Heart left ventricle (tissue), 16 donors: ENCODE data around the gene CXCR6. TPM values are rescaled to one million over a fixed set of nuclear protein-coding genes. Genes with fewer than 3 reads are reported as not detected.

ENCODE experiments used
- ATAC-seq, 4 donors: fragments of 200-7000 bp; cut with Tn5 transposase; one replicate each; pipeline ENCODE4 v1.9.1; 2020 to 2022; ENCODE audit warnings: moderate library complexity in 4 of 4, mild to moderate bottlenecking in 3 of 4, moderate number of reproducible peaks in 1 of 4
- DNase-seq, 5 donors: peaks; one replicate each; pipeline ENCODE4 v3.0.0-alpha.2; 2020
- H3K27ac ChIP-seq, 12 donors: fragments of 200-600 bp; sonication (generic) in 4 of 12; one replicate each; pipeline versions ENCODE4 v1.5.0 to v1.8.0; 2016 to 2022; ENCODE audit warnings: mild to moderate bottlenecking in 2 of 12
- H3K27me3 ChIP-seq, 9 donors: fragments of 200-600 bp; sonication (generic) in 2 of 9; one replicate each; pipeline versions ENCODE4 v1.5.1 to v1.8.0; 2016 to 2022; ENCODE audit warnings: mild to moderate bottlenecking in 3 of 9
- H3K36me3 ChIP-seq, 9 donors: fragments of 200-600 bp; sonication (generic) in 2 of 9; one replicate each; pipeline versions ENCODE4 v1.5.0 to v1.8.0; 2018 to 2022; ENCODE audit warnings: mild to moderate bottlenecking in 2 of 9
- H3K4me1 ChIP-seq, 12 donors: fragments of 200-600 bp; sonication (generic) in 4 of 12; one replicate each; pipeline versions ENCODE4 v1.5.0 to v1.8.0; 2016 to 2022; ENCODE audit warnings: mild to moderate bottlenecking in 3 of 12
- H3K4me3 ChIP-seq, 12 donors: fragments of 200-600 bp; sonication (generic) in 4 of 12; one replicate each; pipeline versions ENCODE4 v1.5.0 to v1.8.0; 2017 to 2022; ENCODE audit warnings: mild to moderate bottlenecking in 9 of 12, moderate library complexity in 4 of 12
- H3K9me3 ChIP-seq, 12 donors: fragments of 200-600 bp; sonication (generic) in 4 of 12; one replicate each; pipeline versions ENCODE4 v1.5.0 to v1.8.0; 2016 to 2022; ENCODE audit warnings: mild to moderate bottlenecking in 1 of 12
- POLR2A ChIP-seq, 2 donors: fragments of 450-650 bp; IDR thresholded peaks; one replicate each; pipeline ENCODE4 v1.6.1; 2017; ENCODE audit warnings: antibody characterized with exemption in 2 of 2, mild to moderate bottlenecking in 2 of 2, moderate library complexity in 2 of 2
- WGBS, 4 donors: extraction: QIAGEN DNeasy Blood & Tissue Kit in 2 of 4; methylation state at CpG; one replicate each; pipeline versions ENCODE4 v1.1.5 to v1.1.7; 2013 to 2018; 5-methylcytosine and 5-hydroxymethylcytosine counted together
- intact Hi-C, 10 donors: fragments of 100-400 bp; cut with DNase I; formaldehyde crosslinking; loops; one replicate each; pipeline versions ENCODE4 v1.11.1 to v1.14.2; 2022
- polyA plus RNA-seq, 2 donors: library from polyadenylated mRNA; stranded (reverse); fragments of 200-250 nt; gene quantifications; one replicate each; pipeline ENCODE4 v1.2.3, GENCODE V29; 2013
- total RNA-seq, 9 donors: library from RNA; depleted of rRNA in 2 of 9; stranded (reverse); fragments of >200 nt in 2 of 9; fragmentation: NEBNext Ultra II Directional in 3 of 9; extraction: Animal tissue kit (Norgen Biotek cat#: 25700) in 3 of 9; gene quantifications; one replicate each; pipeline versions ENCODE4 v1.1.0 to v1.2.4, GENCODE V29; 2016 to 2023
- TF ChIP-seq, protein P1 (sequence below), 12 donors: fragments of 200-600 bp; sonication (generic) in 4 of 12; IDR thresholded peaks; one replicate each; pipeline versions ENCODE4 v1.5.0 to v1.8.0; 2018 to 2022; ENCODE audit warnings: antibody characterized with exemption in 12 of 12, mild to moderate bottlenecking in 5 of 12
- donor health status: ischemic (EF 13 %, LVEDD 7.1; RV severe dilation, severe dysfunction).
- donor health status: healthy with polysubstance abuse.
- donor health status: DM: no; HTN: yes; CAD: no.
- donor health status: DM: no; HTN: no; CAD: no.
- donor health status: ischemic (EF 25% LVEDD 6.9; RV normal size, moderate dysfunction).
- donor health status: ischemic (EF 25% LVEDD 5.7; RV mildly dilated, moderate dysfunction).
- donor health status: healthy.
- donor health status: DM: yes; HTN: yes; CAD: no.
- donor health status: ischemic (EF 35%, LVEDD 5.7; RV mildly dilated, moderate dysfunction).
- donor health status: nonischemic (EF 11% LVEDD 7.7; RV severe dilation, severe dysfunction).
- donor health status: DM: yes; HTN: yes; CAD: no.
- donor health status: PGD.
- donor health status: ischemic (EF 29% LVEDD 5.4; RV normal size, mild dysfunction).
- donor health status: nonischemic (EF 23%, LVEDD 6.1; RV moderate dilation, normal function).

Gene CXCR6
- total and polyA plus RNA-seq, 11 donors, result 0.19 to 2.1 (median 0.30) TPM; not detected in 3

- ATAC-seq, result no peak
- DNase-seq, result no peak
- Histone ChIP-seq H3K36me3 (peaks cover 0 to 13% (median 10%) of the 10 kb centered on the region in 9 donors), H3K27ac (peak overlapping the region in 11 of 12 donors; percentile 78 to 98 (median 96)), H3K4me1 (peaks cover 16 to 100% (median 92%) of the 10 kb centered on the region in 12 donors), H3K9me3 (no peaks in the 10 kb centered on the region), H3K27me3 (no peaks in the 10 kb centered on the region), H3K4me3 (no peak overlapping the region)
- intact Hi-C loops, result loop anchor here in 1 of 10 donors (5.0 kb wide), 1 partner anchor 88 kb away; no protein-coding TSS in a partner anchor
- WGBS, 4 donors, result 76 to 84% (median 81%) methylated on average over 2 of the region's 2 CpGs
- TF ChIP-seq, protein P1, sequence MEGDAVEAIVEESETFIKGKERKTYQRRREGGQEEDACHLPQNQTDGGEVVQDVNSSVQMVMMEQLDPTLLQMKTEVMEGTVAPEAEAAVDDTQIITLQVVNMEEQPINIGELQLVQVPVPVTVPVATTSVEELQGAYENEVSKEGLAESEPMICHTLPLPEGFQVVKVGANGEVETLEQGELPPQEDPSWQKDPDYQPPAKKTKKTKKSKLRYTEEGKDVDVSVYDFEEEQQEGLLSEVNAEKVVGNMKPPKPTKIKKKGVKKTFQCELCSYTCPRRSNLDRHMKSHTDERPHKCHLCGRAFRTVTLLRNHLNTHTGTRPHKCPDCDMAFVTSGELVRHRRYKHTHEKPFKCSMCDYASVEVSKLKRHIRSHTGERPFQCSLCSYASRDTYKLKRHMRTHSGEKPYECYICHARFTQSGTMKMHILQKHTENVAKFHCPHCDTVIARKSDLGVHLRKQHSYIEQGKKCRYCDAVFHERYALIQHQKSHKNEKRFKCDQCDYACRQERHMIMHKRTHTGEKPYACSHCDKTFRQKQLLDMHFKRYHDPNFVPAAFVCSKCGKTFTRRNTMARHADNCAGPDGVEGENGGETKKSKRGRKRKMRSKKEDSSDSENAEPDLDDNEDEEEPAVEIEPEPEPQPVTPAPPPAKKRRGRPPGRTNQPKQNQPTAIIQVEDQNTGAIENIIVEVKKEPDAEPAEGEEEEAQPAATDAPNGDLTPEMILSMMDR (IDR thresholded peaks at IDR 0.05), result no peak
- TF ChIP-seq POLR2A (IDR thresholded peaks at IDR 0.05), result no peak
These were observed 45.5 kb downstream of the CXCR6 start for GRCh38 chr3:45988804-45989203.

- H3K27me3 ChIP-seq, result no peaks in the 10 kb centered on the region
These were observed 46.9 kb downstream of the CXCR6 start for GRCh38 chr3:45990181-45990580.

DNA sequence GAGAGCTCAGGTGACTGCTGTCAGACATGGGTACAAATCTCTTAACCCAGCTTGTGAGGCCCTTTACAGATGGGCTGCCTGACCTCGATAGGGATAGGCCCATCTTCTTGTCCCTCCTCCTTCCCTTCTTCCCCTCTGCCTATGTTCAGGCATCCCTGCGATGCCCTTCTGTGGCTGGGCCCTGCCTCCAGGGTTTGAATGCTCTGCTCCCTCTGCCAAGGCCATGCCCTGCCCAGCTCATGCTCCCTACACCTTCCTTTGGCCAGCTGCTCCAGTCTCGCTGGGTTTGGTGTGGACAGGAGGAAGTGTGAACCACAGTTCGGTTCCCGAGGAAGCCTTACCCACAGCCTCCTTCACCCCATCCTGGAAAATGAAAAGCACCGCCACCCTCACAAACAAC lies 48.1 kb downstream of the CXCR6 start:
- Histone ChIP-seq H3K27ac (peak overlapping the region; percentile 11 to 98 (median 96)), H3K4me1 (peaks cover 14 to 92% (median 82%) of the 10 kb centered on the region in 12 donors), H3K9me3 (no peaks in the 10 kb centered on the region), H3K4me3 (no peak overlapping the region), H3K27me3 (no peaks in the 10 kb centered on the region), H3K36me3 (no peaks in the 10 kb centered on the region)
- 52 to 79% (median 61%) methylated on average over 6 of the region's 6 CpGs for WGBS, 4 donors
- peak in 3 of 5 donors; percentile 17 to 75 (median 45) for DNase-seq
- ATAC-seq, result peak in 3 of 4 donors; percentile 3 to 4 (median 3)
- intact Hi-C loops, result loop anchor here in 1 of 10 donors (10.0 kb wide), 1 partner anchor 83 kb away; no protein-coding TSS in a partner anchor
- TF ChIP-seq, protein P1 (IDR thresholded peaks at IDR 0.05), result no peak
- no peak for TF ChIP-seq POLR2A (IDR thresholded peaks at IDR 0.05)

More at GRCh38 chr3:45990181-45990580, 46.9 kb downstream of the CXCR6 start:
- Histone ChIP-seq H3K36me3 (no peaks in the 10 kb centered on the region), H3K4me1 (peaks cover 14 to 99% (median 90%) of the 10 kb centered on the region in 12 donors), H3K9me3 (no peaks in the 10 kb centered on the region), H3K27ac (peak overlapping the region in 11 of 12 donors; percentile 78 to 98 (median 96)), H3K4me3 (no peak overlapping the region)
- WGBS, 4 donors, result 38 to 51% (median 42%) methylated on average over 3 of the region's 3 CpGs
- intact Hi-C loops, result loop anchor here in 1 of 10 donors (10.0 kb wide), 1 partner anchor 85 kb away; no protein-coding TSS in a partner anchor
- no peak for DNase-seq
- TF ChIP-seq, protein P1 (IDR thresholded peaks at IDR 0.05), result no peak
- TF ChIP-seq POLR2A (IDR thresholded peaks at IDR 0.05), result no peak
- ATAC-seq, result no peak

- ATAC-seq (peak; percentile 41 to 62 (median 54)), DNase-seq (peak in 4 of 5 donors; percentile 35 to 73 (median 48))
- 45 to 59% (median 53%) methylated on average over 2 of the region's 2 CpGs for WGBS, 4 donors
- no peaks in the 10 kb centered on the region for H3K36me3 ChIP-seq
- no peak overlapping the region for H3K4me3 ChIP-seq
- intact Hi-C loops, result loop anchor here in 1 of 10 donors (10.0 kb wide), 1 partner anchor 83 kb away; no protein-coding TSS in a partner anchor
- H3K4me1 ChIP-seq, result peaks cover 8 to 85% (median 74%) of the 10 kb centered on the region in 12 donors
- no peak for TF ChIP-seq POLR2A (IDR thresholded peaks at IDR 0.05)
- TF ChIP-seq, protein P1 (IDR thresholded peaks at IDR 0.05), result no peak
- peak overlapping the region; percentile 47 to 98 (median 96) for H3K27ac ChIP-seq
- no peaks in the 10 kb centered on the region for H3K27me3 ChIP-seq
- H3K9me3 ChIP-seq, result no peaks in the 10 kb centered on the region
These were observed 49.0 kb downstream of the CXCR6 start for GRCh38 chr3:45992133-45992729.
